Activated naive CD8-positive, alpha-beta T cell treated with anti-CD3 and anti-CD28 coated beads, Interleukin-2, amount 10 ng/mL, durations not matched to agents 7 days and 5 days (primary cell): ENCODE measurements around the gene PACRG. TPM values are rescaled to one million over a fixed set of nuclear protein-coding genes. Genes with fewer than 3 reads are reported as not detected.

Source experiments
- ATAC-seq: fragments of 150-1000 bp; cut with Tn5 transposase; one replicate; pipeline ENCODE4 v1.10.0; 2021; ENCODE audit warnings: low read depth, moderate library complexity
- POLR2A ChIA-PET: fragments of 350-600 bp; sonication (Branson Sonifier 250); formaldehyde crosslinking; loops from one replicate; lab custom pipeline; 2021; ENCODE audit warnings: antibody characterized with exemption; lab: Charles Lee
- DNase-seq: peaks from one replicate; pipeline ENCODE4 v3.0.0; 2021
- H3K27ac Mint-ChIP-seq: one replicate; pipeline ENCODE4 v1.8.0; 2022; ENCODE audit warnings: mild to moderate bottlenecking, mixed read lengths
- H3K27me3 Mint-ChIP-seq: one replicate; pipeline ENCODE4 v1.8.0; 2022; ENCODE audit warnings: mild to moderate bottlenecking, moderate library complexity, mixed read lengths
- H3K36me3 Mint-ChIP-seq: one replicate; pipeline ENCODE4 v1.8.0; 2021; ENCODE audit warnings: mild to moderate bottlenecking, mixed read lengths
- H3K4me1 Mint-ChIP-seq: one replicate; pipeline ENCODE4 v1.8.0; 2021; ENCODE audit warnings: mixed read lengths
- H3K4me3 Mint-ChIP-seq: one replicate; pipeline ENCODE4 v1.8.0; 2022; ENCODE audit warnings: mild to moderate bottlenecking, moderate library complexity, mixed read lengths
- H3K9me3 Mint-ChIP-seq: one replicate; pipeline ENCODE4 v1.8.0; 2021; ENCODE audit warnings: mixed read lengths
- total RNA-seq, 2 experiments: library from RNA; stranded (reverse); gene quantifications; one replicate each; pipeline ENCODE4 v1.2.3, GENCODE V29; 2021

The PACRG gene
- total RNA-seq, 2 experiments from 2014 or later: 0.58 TPM; not detected in 1

GRCh38 chr6:163132050-163132750 lies 404.4 kb downstream of the PACRG start:
- H3K27ac Mint-ChIP-seq: no peak overlapping the region
- H3K9me3 Mint-ChIP-seq: peaks cover 1% of the 10 kb centered on the region
- H3K27me3 Mint-ChIP-seq: no peaks in the 10 kb centered on the region
- ATAC-seq: no peak
- no peak for DNase-seq
- H3K4me3 Mint-ChIP-seq: no peak overlapping the region
- H3K4me1 Mint-ChIP-seq: no peaks in the 10 kb centered on the region
- no peaks in the 10 kb centered on the region for H3K36me3 Mint-ChIP-seq
- POLR2A ChIA-PET: no interaction called here

GRCh38 chr6:163133017-163133416 lies 405.2 kb downstream of the PACRG start:
- H3K27ac Mint-ChIP-seq: no peak overlapping the region
- POLR2A ChIA-PET: no interaction called here
- DNase-seq: no peak

GRCh38 chr6:163133691-163134090 lies 405.9 kb downstream of the PACRG start:
- Mint-ChIP-seq H3K4me1 (no peaks in the 10 kb centered on the region), H3K4me3 (no peak overlapping the region), H3K9me3 (peaks cover 1% of the 10 kb centered on the region), H3K27ac (no peak overlapping the region), H3K36me3 (no peaks in the 10 kb centered on the region), H3K27me3 (no peaks in the 10 kb centered on the region)
- ATAC-seq (no peak), DNase-seq (no peak)
- POLR2A ChIA-PET: no interaction called here

More at GRCh38 chr6:163133017-163133416, 405.2 kb downstream of the PACRG start:
- ATAC-seq: no peak
- Mint-ChIP-seq H3K9me3 (peaks cover 1% of the 10 kb centered on the region), H3K36me3 (no peaks in the 10 kb centered on the region), H3K4me3 (no peak overlapping the region), H3K4me1 (no peaks in the 10 kb centered on the region), H3K27me3 (no peaks in the 10 kb centered on the region)

GRCh38 chr6:163136681-163137397 lies 409.1 kb downstream of the PACRG start:
- Mint-ChIP-seq H3K4me1 (no peaks in the 10 kb centered on the region), H3K36me3 (no peaks in the 10 kb centered on the region), H3K27me3 (peaks cover 2% of the 10 kb centered on the region), H3K9me3 (peaks cover 1% of the 10 kb centered on the region), H3K4me3 (no peak overlapping the region), H3K27ac (no peak overlapping the region)
- no peak for DNase-seq
- no peak for ATAC-seq
- POLR2A ChIA-PET: no interaction called here

GRCh38 chr6:163137398-163137881 lies 409.7 kb downstream of the PACRG start:
- peaks cover 2% of the 10 kb centered on the region for H3K27me3 Mint-ChIP-seq
- H3K4me1 Mint-ChIP-seq: no peaks in the 10 kb centered on the region
- ATAC-seq: no peak
- no peaks in the 10 kb centered on the region for H3K36me3 Mint-ChIP-seq
- no peak overlapping the region for H3K27ac Mint-ChIP-seq
- no peak overlapping the region for H3K4me3 Mint-ChIP-seq
- POLR2A ChIA-PET: no interaction called here
- H3K9me3 Mint-ChIP-seq: peaks cover 1% of the 10 kb centered on the region
- no peak for DNase-seq

GRCh38 chr6:163146036-163146435 lies 418.3 kb downstream of the PACRG start:
- H3K4me1 Mint-ChIP-seq: no peaks in the 10 kb centered on the region
- DNase-seq: no peak
- ATAC-seq: no peak
- H3K9me3 Mint-ChIP-seq: no peaks in the 10 kb centered on the region
- H3K36me3 Mint-ChIP-seq: no peaks in the 10 kb centered on the region
- no peak overlapping the region for H3K4me3 Mint-ChIP-seq
- H3K27ac Mint-ChIP-seq: no peak overlapping the region
- POLR2A ChIA-PET: no interaction called here
- H3K27me3 Mint-ChIP-seq: peaks cover 2% of the 10 kb centered on the region

- Mint-ChIP-seq H3K9me3 (no peaks in the 10 kb centered on the region), H3K4me1 (no peaks in the 10 kb centered on the region), H3K27me3 (no peaks in the 10 kb centered on the region), H3K4me3 (no peak overlapping the region), H3K36me3 (no peaks in the 10 kb centered on the region), H3K27ac (no peak overlapping the region)
- POLR2A ChIA-PET: no interaction called here
- DNase-seq (no peak), ATAC-seq (no peak)
Measured at GRCh38 chr6:163147994-163148393, 420.2 kb downstream of the PACRG start.

GRCh38 chr6:163148451-163149278 lies 420.9 kb downstream of the PACRG start:
- Mint-ChIP-seq H3K9me3 (no peaks in the 10 kb centered on the region), H3K4me1 (no peaks in the 10 kb centered on the region), H3K27ac (no peak overlapping the region), H3K27me3 (no peaks in the 10 kb centered on the region), H3K36me3 (no peaks in the 10 kb centered on the region), H3K4me3 (no peak overlapping the region)
- ATAC-seq: no peak
- DNase-seq: no peak
- POLR2A ChIA-PET: no interaction called here

- POLR2A ChIA-PET: no interaction called here
- H3K4me3 Mint-ChIP-seq: no peak overlapping the region
- DNase-seq: no peak
- H3K27me3 Mint-ChIP-seq: no peaks in the 10 kb centered on the region
- no peaks in the 10 kb centered on the region for H3K9me3 Mint-ChIP-seq
- no peaks in the 10 kb centered on the region for H3K4me1 Mint-ChIP-seq
- no peak for ATAC-seq
- H3K27ac Mint-ChIP-seq: no peak overlapping the region
- no peaks in the 10 kb centered on the region for H3K36me3 Mint-ChIP-seq
Measured at GRCh38 chr6:163149279-163149848, 421.6 kb downstream of the PACRG start.

- Mint-ChIP-seq H3K36me3 (no peaks in the 10 kb centered on the region), H3K9me3 (no peaks in the 10 kb centered on the region), H3K27ac (no peak overlapping the region), H3K4me3 (no peak overlapping the region), H3K27me3 (no peaks in the 10 kb centered on the region), H3K4me1 (no peaks in the 10 kb centered on the region)
- DNase-seq: no peak
- POLR2A ChIA-PET: no interaction called here
- no peak for ATAC-seq
Measured at GRCh38 chr6:163151212-163151611, 423.4 kb downstream of the PACRG start.

- no peak for DNase-seq
- H3K36me3 Mint-ChIP-seq: no peaks in the 10 kb centered on the region
- no peak overlapping the region for H3K27ac Mint-ChIP-seq
- H3K9me3 Mint-ChIP-seq: no peaks in the 10 kb centered on the region
- H3K27me3 Mint-ChIP-seq: no peaks in the 10 kb centered on the region
- POLR2A ChIA-PET: no interaction called here
- no peak for ATAC-seq
- H3K4me1 Mint-ChIP-seq: no peaks in the 10 kb centered on the region
- H3K4me3 Mint-ChIP-seq: no peak overlapping the region
Measured at GRCh38 chr6:163152701-163153100, 424.9 kb downstream of the PACRG start.

- H3K36me3 Mint-ChIP-seq: no peaks in the 10 kb centered on the region
- POLR2A ChIA-PET: no interaction called here
Measured at GRCh38 chr6:163159110-163159509, 431.3 kb downstream of the PACRG start.

GRCh38 chr6:163159689-163160088 lies 431.9 kb downstream of the PACRG start:
- DNase-seq (no peak), ATAC-seq (no peak)
- H3K9me3 Mint-ChIP-seq: no peaks in the 10 kb centered on the region
- H3K27ac Mint-ChIP-seq: no peak overlapping the region
- POLR2A ChIA-PET: no interaction called here
- no peaks in the 10 kb centered on the region for H3K36me3 Mint-ChIP-seq
- H3K4me3 Mint-ChIP-seq: no peak overlapping the region
- H3K27me3 Mint-ChIP-seq: peaks cover 2% of the 10 kb centered on the region
- H3K4me1 Mint-ChIP-seq: no peaks in the 10 kb centered on the region

More at GRCh38 chr6:163159110-163159509, 431.3 kb downstream of the PACRG start:
- Mint-ChIP-seq H3K27ac (no peak overlapping the region), H3K27me3 (peaks cover 2% of the 10 kb centered on the region), H3K9me3 (no peaks in the 10 kb centered on the region), H3K4me1 (no peaks in the 10 kb centered on the region), H3K4me3 (no peak overlapping the region)
- no peak for DNase-seq
- ATAC-seq: no peak
